GM12892 (cell line): ENCODE results near the gene TSPAN13.
"Not testable (repeated sequence)": the region's sequence is repeated elsewhere in the genome, so short reads cannot be mapped to it uniquely, and the experiment has no call there.

Experiments
- POLR2A ChIP-seq: IDR thresholded peaks from 2 replicates; pipeline ENCODE4 v1.6.1; 2011; ENCODE audit warnings: low read depth, low read length, control low read depth
- POLR2AphosphoS5 ChIP-seq: IDR thresholded peaks from 2 replicates; pipeline ENCODE4 v1.6.1; 2011; ENCODE audit warnings: low read depth, low read length, control low read depth
- TAF1 ChIP-seq: IDR thresholded peaks from 2 replicates; pipeline ENCODE4 v1.6.1; 2011; ENCODE audit warnings: low read depth, mild to moderate bottlenecking, control low read depth, low read length, borderline replicate concordance

DNA sequence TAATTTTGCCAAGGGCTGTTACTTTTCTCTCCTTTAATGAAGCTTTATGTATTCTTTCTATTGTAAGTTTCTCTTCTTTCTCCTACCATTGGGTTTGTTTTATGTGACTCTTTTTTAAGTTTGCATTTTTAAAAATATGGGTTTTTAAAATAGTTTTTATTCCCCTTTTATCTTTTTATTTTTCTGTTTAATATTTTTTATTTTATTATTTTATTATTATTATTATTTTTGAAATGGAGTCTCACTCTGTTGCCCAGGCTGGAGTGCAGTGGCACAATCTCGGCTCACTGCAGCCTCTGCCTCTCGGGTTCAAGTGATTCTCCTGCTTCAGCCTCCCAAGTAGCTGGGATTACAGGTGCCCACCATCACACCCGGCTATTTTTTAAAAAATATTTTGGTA, 16.4 kb downstream of the TSPAN13 start:
- not testable (repeated sequence) for TF ChIP-seq POLR2AphosphoS5, TAF1, POLR2A
